HEK293T (cell line): ENCODE measurements around the gene HSDL2.
"Not testable (repeated sequence)": the region's sequence is repeated elsewhere in the genome, so short reads cannot be mapped to it uniquely, and the experiment has no call there.

ENCODE experiments used
- CTCF ChIA-PET: fragments of 350-600 bp; formaldehyde crosslinking; extraction: SDS; loops from one replicate; lab custom pipeline; 2021; ENCODE audit warnings: antibody characterized with exemption, inconsistent platforms; lab: Yijun Ruan, JAX
- POLR2A ChIA-PET: fragments of 350-600 bp; formaldehyde crosslinking; extraction: SDS; loops from one replicate; lab custom pipeline; 2020; ENCODE audit warnings: antibody characterized with exemption, inconsistent platforms; lab: Yijun Ruan, JAX
- DNase-seq: peaks from one replicate; pipeline ENCODE4 v3.0.0; 2012; ENCODE audit warnings: mixed read lengths; ENCODE audit errors: extremely low spot score
- ARNT ChIP-seq: fragments of 450-650 bp; IDR thresholded peaks from 2 replicates; pipeline ENCODE4 v1.6.1; 2017; ENCODE audit warnings: mild to moderate bottlenecking
- BHLHE40 ChIP-seq: fragments of 450-650 bp; IDR thresholded peaks from 2 replicates; pipeline ENCODE4 v1.6.1; 2016; ENCODE audit warnings: mild to moderate bottlenecking, moderate library complexity, borderline replicate concordance
- CTBP1 ChIP-seq: fragments of 450-650 bp; IDR thresholded peaks from 2 replicates; pipeline ENCODE4 v1.6.1; 2016; ENCODE audit warnings: borderline replicate concordance
- ELF4 ChIP-seq: fragments of 450-650 bp; IDR thresholded peaks from 2 replicates; pipeline ENCODE4 v1.6.1; 2017; ENCODE audit warnings: antibody characterized with exemption
- FOXA1 ChIP-seq: fragments of 450-650 bp; IDR thresholded peaks from 2 replicates; pipeline ENCODE4 v1.6.1; 2016; ENCODE audit warnings: mild to moderate bottlenecking
- FOXK2 ChIP-seq: fragments of 450-650 bp; IDR thresholded peaks from 2 replicates; pipeline ENCODE4 v1.6.1; 2016; ENCODE audit warnings: mild to moderate bottlenecking
- FOXM1 ChIP-seq: fragments of 450-650 bp; IDR thresholded peaks from 2 replicates; pipeline ENCODE4 v1.6.1; 2017; ENCODE audit warnings: mild to moderate bottlenecking, borderline replicate concordance
- HDGF ChIP-seq: fragments of 450-650 bp; IDR thresholded peaks from 2 replicates; pipeline ENCODE4 v1.6.1; 2017; ENCODE audit warnings: antibody characterized with exemption, borderline replicate concordance
- L3MBTL2 ChIP-seq: fragments of 450-650 bp; conservative IDR thresholded peaks from 2 replicates; pipeline ENCODE4 v1.6.1; 2016; ENCODE audit warnings: mild to moderate bottlenecking
- LEF1 ChIP-seq: fragments of 450-650 bp; IDR thresholded peaks from 2 replicates; pipeline ENCODE4 v1.6.1; 2017; ENCODE audit warnings: mild to moderate bottlenecking, borderline replicate concordance
- NFRKB ChIP-seq: fragments of 450-650 bp; IDR thresholded peaks from 2 replicates; pipeline ENCODE4 v1.6.1; 2016; ENCODE audit warnings: mild to moderate bottlenecking, moderate library complexity
- SP1 ChIP-seq: fragments of 450-650 bp; IDR thresholded peaks from 2 replicates; pipeline ENCODE4 v1.6.1; 2017
- SUZ12 ChIP-seq: fragments of 450-650 bp; IDR thresholded peaks from 2 replicates; pipeline ENCODE4 v1.6.1; 2016; ENCODE audit warnings: mild to moderate bottlenecking
- TARDBP ChIP-seq: fragments of 450-650 bp; IDR thresholded peaks from 2 replicates; pipeline ENCODE4 v1.6.1; 2016
- ZNF384 ChIP-seq: fragments of 450-650 bp; IDR thresholded peaks from 2 replicates; pipeline ENCODE4 v1.6.1; 2016
- TF ChIP-seq, protein P1 (sequence below): fragments of 450-650 bp; IDR thresholded peaks from 2 replicates; pipeline ENCODE4 v1.6.1; 2016

Gene HSDL2

DNA sequence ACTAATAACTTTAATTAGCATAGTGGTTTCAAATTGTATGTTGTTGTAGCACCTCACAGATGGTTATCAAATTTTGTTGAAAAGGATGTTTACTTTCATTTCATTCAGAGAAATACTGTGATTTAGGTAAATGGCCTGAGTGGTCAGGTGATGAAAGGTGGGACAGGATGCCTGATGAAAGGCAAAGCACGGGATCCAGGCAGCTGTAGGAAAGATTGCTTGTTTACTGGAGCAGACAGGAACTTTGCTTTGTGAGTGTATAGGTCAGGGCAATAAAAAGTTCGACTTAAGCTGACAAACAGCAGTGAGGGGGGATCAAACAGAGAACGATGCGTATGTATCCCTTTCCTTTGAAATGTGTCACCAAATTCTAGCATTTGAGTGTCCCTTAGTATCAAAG lies 125.7 kb downstream of the HSDL2 start:
- DNase-seq: no peak
- TF ChIP-seq ARNT (no peak), SP1 (no peak), SUZ12 (no peak), HDGF (no peak)
- TF ChIP-seq, protein P1, sequence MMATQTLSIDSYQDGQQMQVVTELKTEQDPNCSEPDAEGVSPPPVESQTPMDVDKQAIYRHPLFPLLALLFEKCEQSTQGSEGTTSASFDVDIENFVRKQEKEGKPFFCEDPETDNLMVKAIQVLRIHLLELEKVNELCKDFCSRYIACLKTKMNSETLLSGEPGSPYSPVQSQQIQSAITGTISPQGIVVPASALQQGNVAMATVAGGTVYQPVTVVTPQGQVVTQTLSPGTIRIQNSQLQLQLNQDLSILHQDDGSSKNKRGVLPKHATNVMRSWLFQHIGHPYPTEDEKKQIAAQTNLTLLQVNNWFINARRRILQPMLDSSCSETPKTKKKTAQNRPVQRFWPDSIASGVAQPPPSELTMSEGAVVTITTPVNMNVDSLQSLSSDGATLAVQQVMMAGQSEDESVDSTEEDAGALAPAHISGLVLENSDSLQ: no peak
- ChIA-PET POLR2A (no interaction called here), CTCF (no interaction called here)

DNA sequence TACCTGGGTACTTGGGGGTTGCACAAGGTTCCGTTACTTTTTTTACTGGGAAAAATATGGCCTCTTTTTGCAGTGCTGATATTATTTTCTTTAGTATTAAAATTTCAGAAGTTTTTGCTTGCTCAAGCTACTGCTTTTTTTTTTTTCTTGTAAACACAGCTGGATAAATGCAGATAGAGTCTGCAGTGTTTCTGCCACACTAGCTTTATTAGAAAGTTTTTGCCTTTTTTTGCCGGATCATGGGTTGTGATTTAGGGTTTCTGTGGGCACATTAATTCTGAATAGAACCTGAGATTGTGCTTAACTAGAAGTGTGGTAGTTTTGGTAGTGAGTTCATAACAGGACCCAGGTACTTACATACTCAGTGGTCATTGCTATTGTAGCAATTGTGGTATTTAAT lies 126.7 kb downstream of the HSDL2 start:
- no peak for DNase-seq
- POLR2A ChIA-PET: no interaction called here
- TF ChIP-seq L3MBTL2 (no peak), FOXA1 (no peak), FOXK2 (no peak), CTBP1 (no peak), SP1 (no peak), ZNF384 (no peak), BHLHE40 (no peak), ARNT (no peak), HDGF (no peak), FOXM1 (no peak), SUZ12 (no peak), LEF1 (no peak), ELF4 (no peak), NFRKB (no peak), TARDBP (no peak)
- TF ChIP-seq, protein P1: no peak
- CTCF ChIA-PET: interaction anchor here (0.6 kb wide), 1 partner anchor 187 kb away, joined by 4 read pairs; no protein-coding TSS in a partner anchor

DNA sequence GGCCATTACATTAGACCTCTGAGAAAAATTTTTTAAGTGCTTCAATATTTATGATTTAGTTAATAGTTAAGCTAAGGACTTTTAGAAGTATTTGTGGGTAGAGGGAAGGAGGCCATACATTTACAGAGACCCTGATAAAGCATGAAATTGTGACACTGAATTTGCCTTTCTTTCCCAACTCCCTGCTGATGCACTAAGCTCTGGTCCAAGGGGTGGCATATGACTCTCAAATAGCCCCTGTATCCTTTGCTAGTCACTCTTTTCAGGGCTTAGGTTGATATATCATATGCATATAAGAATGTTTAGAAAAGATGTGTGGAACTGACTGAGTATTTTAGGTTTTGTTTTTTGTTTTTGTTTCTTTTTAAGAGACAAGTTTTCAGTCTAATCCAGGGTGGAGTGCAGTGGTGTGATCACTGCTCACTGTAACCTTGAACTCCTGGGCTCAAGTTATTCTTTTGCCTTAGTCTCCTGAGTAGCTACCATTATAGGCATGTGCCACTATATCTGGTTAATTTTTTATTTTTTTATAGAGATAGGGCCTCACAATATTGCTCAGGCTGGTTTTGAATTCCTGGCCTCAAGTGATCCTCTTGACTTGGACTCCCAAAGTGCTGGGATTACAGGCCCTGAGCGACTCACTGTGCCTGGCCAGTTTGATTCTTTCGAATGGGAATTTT lies 127.2 kb downstream of the HSDL2 start:
- CTCF ChIA-PET: no interaction called here
- POLR2A ChIA-PET: no interaction called here
- DNase-seq: no peak
- TF ChIP-seq HDGF: no peak
- TF ChIP-seq FOXK2: no peak
- TF ChIP-seq ELF4: no peak
- TF ChIP-seq FOXA1: no peak
- no peak for TF ChIP-seq BHLHE40
- TF ChIP-seq NFRKB: no peak
- TF ChIP-seq ZNF384: no peak
- no peak for TF ChIP-seq LEF1
- TF ChIP-seq TARDBP: no peak
- TF ChIP-seq ARNT: no peak
- TF ChIP-seq, protein P1: no peak
- no peak for TF ChIP-seq FOXM1
- TF ChIP-seq L3MBTL2: no peak

DNA sequence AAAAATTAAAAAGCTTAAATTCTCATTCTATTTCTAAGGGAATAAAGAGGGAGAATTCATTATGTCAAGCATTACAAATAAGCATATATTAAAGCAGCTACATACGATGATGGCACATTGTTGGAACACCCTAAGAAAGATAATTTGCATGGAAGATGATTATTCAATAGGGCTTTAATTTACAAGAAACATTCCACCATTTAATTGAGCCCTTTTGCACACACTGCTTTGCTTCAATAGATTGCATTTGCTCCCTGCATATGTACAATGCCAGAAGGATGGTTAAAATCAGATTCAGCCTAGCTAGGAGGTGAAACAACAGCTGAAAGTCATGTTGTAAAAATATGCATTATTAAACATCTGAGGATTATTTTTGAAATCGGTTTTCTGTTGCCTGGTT lies 128.5 kb downstream of the HSDL2 start:
- POLR2A ChIA-PET: no interaction called here
- CTCF ChIA-PET: no interaction called here
- TF ChIP-seq LEF1: no peak
- TF ChIP-seq FOXM1: no peak
- TF ChIP-seq ZNF384: no peak
- TF ChIP-seq, protein P1: no peak
- TF ChIP-seq FOXK2: no peak
- no peak for TF ChIP-seq ELF4
- TF ChIP-seq L3MBTL2: no peak
- no peak for TF ChIP-seq SP1
- TF ChIP-seq NFRKB: no peak
- TF ChIP-seq TARDBP: no peak
- no peak for DNase-seq

DNA sequence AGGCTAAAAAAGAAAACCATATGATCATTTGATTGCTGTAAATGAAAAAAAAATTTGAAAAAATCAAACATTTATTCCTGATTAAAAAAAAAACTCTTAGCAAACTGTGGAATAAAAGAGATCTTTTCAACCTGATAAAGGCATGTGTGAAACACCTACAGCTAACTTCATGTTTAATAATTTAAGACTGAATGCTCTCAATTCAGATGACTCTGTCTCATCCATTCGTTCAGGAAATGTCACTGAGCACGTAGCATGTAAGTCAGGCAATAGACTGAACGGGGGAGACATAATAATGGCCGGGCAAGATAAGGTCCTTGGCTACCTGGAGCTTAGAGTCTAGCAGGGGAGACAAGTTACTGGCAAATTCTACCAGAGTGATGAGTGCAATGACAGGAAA lies 132.5 kb downstream of the HSDL2 start:
- POLR2A ChIA-PET, DNase-seq, CTCF ChIA-PET: not testable (repeated sequence)

DNA sequence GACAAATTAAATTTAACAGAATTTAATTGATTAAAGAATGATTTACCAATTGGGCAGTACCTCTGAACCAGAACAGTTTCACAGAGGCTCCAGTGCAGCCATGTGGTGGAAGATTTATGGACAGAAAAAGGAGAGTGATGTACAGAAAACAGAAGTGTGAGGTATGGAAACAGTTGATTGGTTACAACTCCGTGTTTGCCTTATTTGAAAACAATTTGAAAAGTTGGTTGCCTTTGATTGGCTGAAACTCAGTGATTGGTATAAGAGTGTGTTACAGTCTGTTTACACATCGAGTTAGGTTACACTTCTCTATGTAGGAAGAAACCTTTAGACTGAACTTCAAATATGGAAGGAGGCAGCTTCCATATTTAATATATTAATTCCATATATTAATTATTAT lies 136.9 kb downstream of the HSDL2 start:
- CTCF ChIA-PET: interaction anchor here (0.6 to 0.7 kb wide), 2 partner anchors 57 to 71 kb away, joined by 4 read pairs; no protein-coding TSS in a partner anchor
- TF ChIP-seq FOXA1 (no peak), NFRKB (no peak), FOXK2 (no peak), BHLHE40 (no peak)
- no peak for DNase-seq
- POLR2A ChIA-PET: no interaction called here
